Fibroblast of skin of back (primary cell): ENCODE data around the gene KHSRP.
"Not testable (repeated sequence)": the region's sequence is repeated elsewhere in the genome, so short reads cannot be mapped to it uniquely, and the experiment has no call there.

ENCODE experiments used
- DNase-seq: peaks from one replicate; pipeline ENCODE4 v3.0.0-alpha.2; 2013

KHSRP gene

GRCh38 chr19:6450166-6450565 is 25.6 kb upstream of the KHSRP start:
- no peak for DNase-seq

- DNase-seq: no peak
These were observed 23.4 kb upstream of the KHSRP start for GRCh38 chr19:6448045-6448444.

- no peak for DNase-seq
These were observed 21.8 kb upstream of the KHSRP start for GRCh38 chr19:6446452-6446851.

GRCh38 chr19:6443986-6444385 is 19.4 kb upstream of the KHSRP start:
- DNase-seq: no peak

- no peak for DNase-seq
These were observed 17.6 kb upstream of the KHSRP start for GRCh38 chr19:6442087-6442688.

GRCh38 chr19:6440905-6441304 is 16.3 kb upstream of the KHSRP start:
- no peak for DNase-seq

GRCh38 chr19:6439743-6440142 is 15.1 kb upstream of the KHSRP start:
- no peak for DNase-seq

GRCh38 chr19:6433663-6434062 is 9.1 kb upstream of the KHSRP start, which contains the start of gene SLC25A41:
Gene SLC25A41, minus strand, starts transcription at chr19:6433763. Its CDS starts 70 bp downstream, at chr19:6433693.
- DNase-seq: no peak

- no peak for DNase-seq
These were observed 8.6 kb upstream of the KHSRP start for GRCh38 chr19:6433165-6433564.

GRCh38 chr19:6431891-6432290 is 7.3 kb upstream of the KHSRP start:
- no peak for DNase-seq

- DNase-seq: no peak
These were observed 5.0 kb upstream of the KHSRP start for GRCh38 chr19:6429419-6430221.

GRCh38 chr19:6428692-6429418 is 4.2 kb upstream of the KHSRP start:
- DNase-seq: not testable (repeated sequence)

GRCh38 chr19:6427131-6427530 is 2.5 kb upstream of the KHSRP start:
- no peak for DNase-seq

- DNase-seq: no peak
These were observed 1.4 kb upstream of the KHSRP start for GRCh38 chr19:6425732-6426620.

- DNase-seq: peak; percentile 100
These were observed 524 bp upstream of the KHSRP start for GRCh38 chr19:6424939-6425731.

- DNase-seq: peak; percentile 60
These were observed 964 bp downstream of the KHSRP start for GRCh38 chr19:6423499-6424194.

GRCh38 chr19:6421075-6422014 is 3.3 kb downstream of the KHSRP start:
- DNase-seq: no peak

GRCh38 chr19:6418562-6418932 is 6.1 kb downstream of the KHSRP start:
- DNase-seq: no peak

GRCh38 chr19:6417713-6418561 is 6.7 kb downstream of the KHSRP start:
- peak; percentile 11 for DNase-seq
